Upper lobe of left lung (tissue), 6 donors: ENCODE results near the gene PRR20G. TPM values are rescaled to one million over a fixed set of nuclear protein-coding genes. Genes with fewer than 3 reads are reported as not detected.
"Not testable (repeated sequence)": the region's sequence is repeated elsewhere in the genome, so short reads cannot be mapped to it uniquely, and the experiment has no call there.

Experiments
- ATAC-seq, 2 donors: fragments of 200-7000 bp; cut with Tn5 transposase; one replicate each; pipeline ENCODE4 v1.9.1; 2022; ENCODE audit warnings: mild to moderate bottlenecking in 2 of 2, moderate library complexity in 2 of 2; ENCODE audit not compliant: low FRiP score in 2 of 2
- DNase-seq, 2 donors: peaks; one replicate each; pipeline ENCODE4 v3.0.0-alpha.2; 2019 to 2020
- H3K27ac ChIP-seq, 4 donors: fragments of 200-600 bp; sonication (generic); one replicate each; pipeline ENCODE4 v1.5.1; 2016 to 2019
- H3K27me3 ChIP-seq, 4 donors: fragments of 200-600 bp; sonication (generic); one replicate each; pipeline ENCODE4 v1.5.1; 2017 to 2019
- H3K36me3 ChIP-seq, 4 donors: fragments of 200-600 bp; sonication (generic); one replicate each; pipeline ENCODE4 v1.5.1; 2016 to 2019
- H3K4me1 ChIP-seq, 4 donors: fragments of 200-600 bp; sonication (generic); one replicate each; pipeline ENCODE4 v1.5.1; 2018 to 2019
- H3K4me3 ChIP-seq, 4 donors: fragments of 200-600 bp; sonication (generic); one replicate each; pipeline ENCODE4 v1.5.1; 2017 to 2019; ENCODE audit warnings: mild to moderate bottlenecking in 2 of 4, moderate library complexity in 1 of 4
- H3K9me3 ChIP-seq, 4 donors: fragments of 200-600 bp; sonication (generic); one replicate each; pipeline ENCODE4 v1.5.1; 2018 to 2019
- CTCF ChIP-seq, 6 experiments: fragments of 450-650 bp in 4 of 6; fragments of 200-600 bp in 2 of 6; sonication (generic) in 2 of 6; IDR thresholded peaks; one replicate each; pipeline ENCODE4 v1.5.1; 2016 to 2019; ENCODE audit warnings: antibody characterized with exemption in 6 of 6
- EP300 ChIP-seq, 4 donors: sonication (generic); formaldehyde crosslinking; IDR thresholded peaks; one replicate each; pipeline ENCODE4 v1.5.1; 2017; ENCODE audit warnings: antibody characterized with exemption in 4 of 4, control low read depth in 2 of 4
- POLR2A ChIP-seq, 4 donors: fragments of 450-650 bp; IDR thresholded peaks; one replicate each; pipeline ENCODE4 v1.5.1; 2016 to 2017; ENCODE audit warnings: antibody characterized with exemption in 4 of 4, mild to moderate bottlenecking in 2 of 4
- POLR2AphosphoS5 ChIP-seq, 2 donors: sonication (generic); formaldehyde crosslinking; IDR thresholded peaks; one replicate each; pipeline ENCODE4 v1.5.1; 2017; ENCODE audit warnings: antibody characterized with exemption in 2 of 2
- WGBS, 2 donors: methylation state at CpG; one replicate each; pipeline ENCODE4 v1.1.5; 2017 to 2018; 5-methylcytosine and 5-hydroxymethylcytosine counted together
- total RNA-seq, 6 donors: library from RNA; depleted of rRNA in 4 of 6; stranded (reverse); fragments of >200 nt in 4 of 6; gene quantifications; one replicate each; pipeline versions ENCODE4 v1.1.0 to v1.2.1, GENCODE V29; 2016 to 2021
- donor health status: DM: no; HTN: no; CAD: no; lungs with moderate emphysema.
- donor health status: DM: no; HTN: yes; CAD: no; lungs with severe emphysema.

The PRR20G gene
- total RNA-seq, 6 donors from 2014 or later: not detected

- TF ChIP-seq CTCF (IDR thresholded peaks at IDR 0.05) (no peak), POLR2AphosphoS5 (IDR thresholded peaks at IDR 0.05) (no peak), EP300 (IDR thresholded peaks at IDR 0.05) (no peak), POLR2A (IDR thresholded peaks at IDR 0.05) (no peak)
- Histone ChIP-seq H3K27me3 (no peaks in the 10 kb centered on the region), H3K4me1 (peaks cover 0 to 13% (median 2%) of the 10 kb centered on the region in 4 donors), H3K4me3 (no peak overlapping the region), H3K9me3 (no peaks in the 10 kb centered on the region), H3K36me3 (no peaks in the 10 kb centered on the region), H3K27ac (no peak overlapping the region)
- peak; percentile 86 to 96 for DNase-seq
- WGBS, 2 donors: 63 to 78% methylated on average over 5 to 19 of the region's 25 CpGs
- ATAC-seq: peak; percentile 61 to 93
These were observed 16.4 kb upstream of the PRR20G start for GRCh38 chr3:127304121-127304744.

- Histone ChIP-seq H3K27me3 (no peaks in the 10 kb centered on the region), H3K4me3 (no peak overlapping the region), H3K4me1 (peaks cover 0 to 7% (median 1%) of the 10 kb centered on the region in 4 donors), H3K27ac (no peak overlapping the region), H3K9me3 (no peaks in the 10 kb centered on the region), H3K36me3 (no peaks in the 10 kb centered on the region)
- ATAC-seq (peak in 1 of 2 donors; percentile 89), DNase-seq (peak in 1 of 2 donors; percentile 53)
- no peak for TF ChIP-seq EP300 (IDR thresholded peaks at IDR 0.05)
- TF ChIP-seq POLR2A (IDR thresholded peaks at IDR 0.05): no peak
- 54 to 72% methylated on average over 6 of the region's 6 CpGs for WGBS, 2 donors
These were observed 11.4 kb upstream of the PRR20G start for GRCh38 chr3:127299276-127299675.

GRCh38 chr3:127296959-127297358, 9.1 kb upstream of the PRR20G start:
- Histone ChIP-seq H3K27ac (no peak overlapping the region), H3K36me3 (no peaks in the 10 kb centered on the region), H3K4me1 (no peaks in the 10 kb centered on the region), H3K4me3 (no peak overlapping the region), H3K9me3 (no peaks in the 10 kb centered on the region), H3K27me3 (no peaks in the 10 kb centered on the region)
- WGBS, 2 donors: 69 to 83% methylated on average over 5 of the region's 5 CpGs
- TF ChIP-seq POLR2AphosphoS5 (IDR thresholded peaks at IDR 0.05) (no peak), POLR2A (IDR thresholded peaks at IDR 0.05) (no peak), EP300 (IDR thresholded peaks at IDR 0.05) (no peak), CTCF (IDR thresholded peaks at IDR 0.05) (no peak)
- DNase-seq: no peak
- ATAC-seq: no peak

GRCh38 chr3:127296166-127296565, 8.3 kb upstream of the PRR20G start:
- Histone ChIP-seq H3K4me3 (no peak overlapping the region), H3K36me3 (no peaks in the 10 kb centered on the region), H3K27me3 (no peaks in the 10 kb centered on the region), H3K27ac (no peak overlapping the region), H3K9me3 (no peaks in the 10 kb centered on the region), H3K4me1 (no peaks in the 10 kb centered on the region)
- no peak for TF ChIP-seq POLR2AphosphoS5 (IDR thresholded peaks at IDR 0.05)
- no peak for TF ChIP-seq POLR2A (IDR thresholded peaks at IDR 0.05)
- TF ChIP-seq EP300 (IDR thresholded peaks at IDR 0.05): no peak
- no peak for TF ChIP-seq CTCF (IDR thresholded peaks at IDR 0.05)
- ATAC-seq (no peak), DNase-seq (no peak)
- 73 to 79% methylated on average over 3 of the region's 3 CpGs for WGBS, 2 donors

GRCh38 chr3:127293650-127294049, 5.8 kb upstream of the PRR20G start:
- H3K36me3 ChIP-seq, H3K4me3 ChIP-seq, H3K27me3 ChIP-seq, ATAC-seq, H3K9me3 ChIP-seq, H3K4me1 ChIP-seq, H3K27ac ChIP-seq: not testable (repeated sequence)
- DNase-seq: peak in 1 of 2 donors; percentile 61
- WGBS, 2 donors: 77 to 82% methylated on average over 14 to 16 of the region's 16 CpGs

- H3K4me3 ChIP-seq: no peak overlapping the region
- H3K27ac ChIP-seq: no peak overlapping the region
- ATAC-seq (no peak), DNase-seq (no peak)
- no peaks in the 10 kb centered on the region for H3K9me3 ChIP-seq
- no peaks in the 10 kb centered on the region for H3K27me3 ChIP-seq
- no peaks in the 10 kb centered on the region for H3K36me3 ChIP-seq
- peaks cover 0 to 1% (median 0%) of the 10 kb centered on the region in 4 donors for H3K4me1 ChIP-seq
- no peak for TF ChIP-seq POLR2AphosphoS5 (IDR thresholded peaks at IDR 0.05)
- TF ChIP-seq EP300 (IDR thresholded peaks at IDR 0.05): no peak
- no peak for TF ChIP-seq CTCF (IDR thresholded peaks at IDR 0.05)
- no peak for TF ChIP-seq POLR2A (IDR thresholded peaks at IDR 0.05)
These were observed 3.8 kb upstream of the PRR20G start for GRCh38 chr3:127291611-127292010.
